Measurements from ENCODE around the gene ESRRA. TPM values are rescaled to one million over a fixed set of nuclear protein-coding genes. Genes with fewer than 3 reads are reported as not detected.

The ESRRA gene
- total and polyA plus RNA-seq, 10 of the 15 experiments (the other 5 are each of a cell fraction or from before 2014, with no cell fraction given) = 0.32 to 48.9 (median 12.6) TPM

DNA sequence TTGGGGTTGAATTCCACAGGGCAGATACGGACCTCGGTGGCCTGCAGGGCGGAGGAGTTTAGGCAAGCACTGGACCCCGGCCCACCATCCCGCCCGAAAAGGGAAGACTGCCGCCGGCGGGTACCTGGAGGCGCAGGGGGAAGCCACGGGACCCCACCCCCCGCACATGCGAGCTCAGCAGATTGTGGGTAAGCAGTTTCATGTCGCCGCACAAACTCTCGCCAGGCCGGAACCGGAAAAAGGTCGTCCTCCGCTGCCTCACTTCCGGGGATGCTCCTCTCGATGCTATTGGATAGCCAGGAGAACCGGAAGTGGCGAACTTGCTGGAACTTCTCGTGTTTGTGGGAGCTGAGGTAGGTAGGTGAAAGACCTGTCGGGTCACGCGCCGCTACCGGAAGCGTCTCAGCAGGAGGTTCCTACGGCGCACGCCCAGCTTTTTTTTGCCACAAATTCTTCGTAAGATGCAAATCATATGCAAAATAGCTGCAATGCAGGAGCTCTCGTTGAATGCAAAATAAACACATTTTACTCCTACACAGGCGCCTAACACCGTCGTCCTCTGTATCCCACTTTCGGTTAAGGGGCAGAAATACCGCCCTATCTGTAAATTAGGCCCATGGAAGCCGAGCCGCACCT lies 12.1 kb downstream of the ESRRA start, which contains the start of gene TRMT112 (continued):
- TF ChIP-seq, protein P1, sequence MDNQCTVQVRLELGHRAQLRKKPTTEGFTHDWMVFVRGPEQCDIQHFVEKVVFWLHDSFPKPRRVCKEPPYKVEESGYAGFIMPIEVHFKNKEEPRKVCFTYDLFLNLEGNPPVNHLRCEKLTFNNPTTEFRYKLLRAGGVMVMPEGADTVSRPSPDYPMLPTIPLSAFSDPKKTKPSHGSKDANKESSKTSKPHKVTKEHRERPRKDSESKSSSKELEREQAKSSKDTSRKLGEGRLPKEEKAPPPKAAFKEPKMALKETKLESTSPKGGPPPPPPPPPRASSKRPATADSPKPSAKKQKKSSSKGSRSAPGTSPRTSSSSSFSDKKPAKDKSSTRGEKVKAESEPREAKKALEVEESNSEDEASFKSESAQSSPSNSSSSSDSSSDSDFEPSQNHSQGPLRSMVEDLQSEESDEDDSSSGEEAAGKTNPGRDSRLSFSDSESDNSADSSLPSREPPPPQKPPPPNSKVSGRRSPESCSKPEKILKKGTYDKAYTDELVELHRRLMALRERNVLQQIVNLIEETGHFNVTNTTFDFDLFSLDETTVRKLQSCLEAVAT (IDR thresholded peaks at IDR 0.05) = peak; percentile 79
- peak; percentile 99 for TF ChIP-seq SMARCA5 (IDR thresholded peaks at IDR 0.05)
- peak; percentile 81 for TF ChIP-seq ZNF384 (IDR thresholded peaks at IDR 0.05; ENCODE audit: borderline replicate concordance, low read depth, low read length)
- TF ChIP-seq, protein P2, sequence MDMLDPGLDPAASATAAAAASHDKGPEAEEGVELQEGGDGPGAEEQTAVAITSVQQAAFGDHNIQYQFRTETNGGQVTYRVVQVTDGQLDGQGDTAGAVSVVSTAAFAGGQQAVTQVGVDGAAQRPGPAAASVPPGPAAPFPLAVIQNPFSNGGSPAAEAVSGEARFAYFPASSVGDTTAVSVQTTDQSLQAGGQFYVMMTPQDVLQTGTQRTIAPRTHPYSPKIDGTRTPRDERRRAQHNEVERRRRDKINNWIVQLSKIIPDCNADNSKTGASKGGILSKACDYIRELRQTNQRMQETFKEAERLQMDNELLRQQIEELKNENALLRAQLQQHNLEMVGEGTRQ (IDR thresholded peaks at IDR 0.05; ENCODE audit: borderline replicate concordance, low read depth, low read length) = peak; percentile 73
- TF ChIP-seq NFIC (IDR thresholded peaks at IDR 0.05; ENCODE audit: low read depth, low read length) = peak; percentile 64; the same call in 1 of the 2 replicates
- TF ChIP-seq, protein P3, sequence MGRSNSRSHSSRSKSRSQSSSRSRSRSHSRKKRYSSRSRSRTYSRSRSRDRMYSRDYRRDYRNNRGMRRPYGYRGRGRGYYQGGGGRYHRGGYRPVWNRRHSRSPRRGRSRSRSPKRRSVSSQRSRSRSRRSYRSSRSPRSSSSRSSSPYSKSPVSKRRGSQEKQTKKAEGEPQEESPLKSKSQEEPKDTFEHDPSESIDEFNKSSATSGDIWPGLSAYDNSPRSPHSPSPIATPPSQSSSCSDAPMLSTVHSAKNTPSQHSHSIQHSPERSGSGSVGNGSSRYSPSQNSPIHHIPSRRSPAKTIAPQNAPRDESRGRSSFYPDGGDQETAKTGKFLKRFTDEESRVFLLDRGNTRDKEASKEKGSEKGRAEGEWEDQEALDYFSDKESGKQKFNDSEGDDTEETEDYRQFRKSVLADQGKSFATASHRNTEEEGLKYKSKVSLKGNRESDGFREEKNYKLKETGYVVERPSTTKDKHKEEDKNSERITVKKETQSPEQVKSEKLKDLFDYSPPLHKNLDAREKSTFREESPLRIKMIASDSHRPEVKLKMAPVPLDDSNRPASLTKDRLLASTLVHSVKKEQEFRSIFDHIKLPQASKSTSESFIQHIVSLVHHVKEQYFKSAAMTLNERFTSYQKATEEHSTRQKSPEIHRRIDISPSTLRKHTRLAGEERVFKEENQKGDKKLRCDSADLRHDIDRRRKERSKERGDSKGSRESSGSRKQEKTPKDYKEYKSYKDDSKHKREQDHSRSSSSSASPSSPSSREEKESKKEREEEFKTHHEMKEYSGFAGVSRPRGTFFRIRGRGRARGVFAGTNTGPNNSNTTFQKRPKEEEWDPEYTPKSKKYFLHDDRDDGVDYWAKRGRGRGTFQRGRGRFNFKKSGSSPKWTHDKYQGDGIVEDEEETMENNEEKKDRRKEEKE (IDR thresholded peaks at IDR 0.05) = no peak
- TF ChIP-seq, protein P4, sequence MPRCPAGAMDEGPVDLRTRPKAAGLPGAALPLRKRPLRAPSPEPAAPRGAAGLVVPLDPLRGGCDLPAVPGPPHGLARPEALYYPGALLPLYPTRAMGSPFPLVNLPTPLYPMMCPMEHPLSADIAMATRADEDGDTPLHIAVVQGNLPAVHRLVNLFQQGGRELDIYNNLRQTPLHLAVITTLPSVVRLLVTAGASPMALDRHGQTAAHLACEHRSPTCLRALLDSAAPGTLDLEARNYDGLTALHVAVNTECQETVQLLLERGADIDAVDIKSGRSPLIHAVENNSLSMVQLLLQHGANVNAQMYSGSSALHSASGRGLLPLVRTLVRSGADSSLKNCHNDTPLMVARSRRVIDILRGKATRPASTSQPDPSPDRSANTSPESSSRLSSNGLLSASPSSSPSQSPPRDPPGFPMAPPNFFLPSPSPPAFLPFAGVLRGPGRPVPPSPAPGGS (IDR thresholded peaks at IDR 0.05; ENCODE audit: borderline replicate concordance, insufficient read depth, low read depth, low read length, poor library complexity, severe bottlenecking) = peak; percentile 84
- 0 out of 2 replicates have a peak, but pooled peaks have one; percentile 3 for TF ChIP-seq MEF2A (IDR thresholded peaks at IDR 0.05; ENCODE audit: insufficient read depth, low read depth, low read length)
- TF ChIP-seq SUPT20H (IDR thresholded peaks at IDR 0.05; ENCODE audit: borderline replicate concordance, control insufficient read depth, low read depth, low read length) = no peak
- no peak; the same call in 1 of the 2 replicates for TF ChIP-seq EED (IDR thresholded peaks at IDR 0.05; ENCODE audit: low read depth)
- peak; percentile 60; the same call in 1 of the 2 replicates for TF ChIP-seq NR2F1 (conservative IDR thresholded peaks at IDR 0.05)
- peak; percentile 90 for TF ChIP-seq NFYB (IDR thresholded peaks at IDR 0.05; ENCODE audit: insufficient read depth, low read depth, low read length)
- TF ChIP-seq SP1 (IDR thresholded peaks at IDR 0.05; ENCODE audit: low read depth, low read length) = peak; percentile 62
- TF ChIP-seq, protein P5, sequence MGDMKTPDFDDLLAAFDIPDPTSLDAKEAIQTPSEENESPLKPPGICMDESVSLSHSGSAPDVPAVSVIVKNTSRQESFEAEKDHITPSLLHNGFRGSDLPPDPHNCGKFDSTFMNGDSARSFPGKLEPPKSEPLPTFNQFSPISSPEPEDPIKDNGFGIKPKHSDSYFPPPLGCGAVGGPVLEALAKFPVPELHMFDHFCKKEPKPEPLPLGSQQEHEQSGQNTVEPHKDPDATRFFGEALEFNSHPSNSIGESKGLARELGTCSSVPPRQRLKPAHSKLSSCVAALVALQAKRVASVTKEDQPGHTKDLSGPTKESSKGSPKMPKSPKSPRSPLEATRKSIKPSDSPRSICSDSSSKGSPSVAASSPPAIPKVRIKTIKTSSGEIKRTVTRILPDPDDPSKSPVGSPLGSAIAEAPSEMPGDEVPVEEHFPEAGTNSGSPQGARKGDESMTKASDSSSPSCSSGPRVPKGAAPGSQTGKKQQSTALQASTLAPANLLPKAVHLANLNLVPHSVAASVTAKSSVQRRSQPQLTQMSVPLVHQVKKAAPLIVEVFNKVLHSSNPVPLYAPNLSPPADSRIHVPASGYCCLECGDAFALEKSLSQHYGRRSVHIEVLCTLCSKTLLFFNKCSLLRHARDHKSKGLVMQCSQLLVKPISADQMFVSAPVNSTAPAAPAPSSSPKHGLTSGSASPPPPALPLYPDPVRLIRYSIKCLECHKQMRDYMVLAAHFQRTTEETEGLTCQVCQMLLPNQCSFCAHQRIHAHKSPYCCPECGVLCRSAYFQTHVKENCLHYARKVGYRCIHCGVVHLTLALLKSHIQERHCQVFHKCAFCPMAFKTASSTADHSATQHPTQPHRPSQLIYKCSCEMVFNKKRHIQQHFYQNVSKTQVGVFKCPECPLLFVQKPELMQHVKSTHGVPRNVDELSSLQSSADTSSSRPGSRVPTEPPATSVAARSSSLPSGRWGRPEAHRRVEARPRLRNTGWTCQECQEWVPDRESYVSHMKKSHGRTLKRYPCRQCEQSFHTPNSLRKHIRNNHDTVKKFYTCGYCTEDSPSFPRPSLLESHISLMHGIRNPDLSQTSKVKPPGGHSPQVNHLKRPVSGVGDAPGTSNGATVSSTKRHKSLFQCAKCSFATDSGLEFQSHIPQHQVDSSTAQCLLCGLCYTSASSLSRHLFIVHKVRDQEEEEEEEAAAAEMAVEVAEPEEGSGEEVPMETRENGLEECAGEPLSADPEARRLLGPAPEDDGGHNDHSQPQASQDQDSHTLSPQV (IDR thresholded peaks at IDR 0.05) = 0 out of 2 replicates have a peak, but pooled peaks have one; percentile 67
- TF ChIP-seq LARP7 (IDR thresholded peaks at IDR 0.05) = 0 out of 2 replicates have a peak, but pooled peaks have one; percentile 14
